Mesodermal cell (in vitro differentiated cells): ENCODE measurements around the gene SLC38A1.
"Not testable (repeated sequence)": the region's sequence is repeated elsewhere in the genome, so short reads cannot be mapped to it uniquely, and the experiment has no call there.

Experiments
- H3K27ac ChIP-seq: 2 replicates; pipeline ENCODE4 v1.7.0; 2013; ENCODE audit warnings: mild to moderate bottlenecking, low read depth, low read length, moderate library complexity; ENCODE audit not compliant: severe bottlenecking
- H3K36me3 ChIP-seq: 2 replicates; pipeline ENCODE4 v1.7.1; 2013; ENCODE audit warnings: mild to moderate bottlenecking, low read length, moderate library complexity; ENCODE audit not compliant: control insufficient read depth, insufficient read depth
- H3K4me1 ChIP-seq: one replicate; pipeline ENCODE4 v1.7.1; 2013; ENCODE audit warnings: mild to moderate bottlenecking, low read length; ENCODE audit not compliant: insufficient read depth, control insufficient read depth, poor library complexity, severe bottlenecking
- H3K4me3 ChIP-seq: 2 replicates; pipeline ENCODE4 v1.7.0; 2013; ENCODE audit warnings: low read length, control low read depth, mild to moderate bottlenecking; ENCODE audit not compliant: insufficient read depth, poor library complexity, severe bottlenecking; ENCODE audit errors: extremely low read depth
- H3K9me3 ChIP-seq: 2 replicates; pipeline ENCODE4 v1.7.1; 2013; ENCODE audit warnings: mild to moderate bottlenecking, low read length, moderate library complexity; ENCODE audit not compliant: control insufficient read depth
- WGBS, 2 experiments: methylation state at CpG; one replicate each; pipeline ENCODE4 v1.1.5; 2013; ENCODE audit warnings: missing lambda C conversion rate in 2 of 2; ENCODE audit not compliant: insufficient coverage in 2 of 2; 5-methylcytosine and 5-hydroxymethylcytosine counted together

SLC38A1 gene

DNA sequence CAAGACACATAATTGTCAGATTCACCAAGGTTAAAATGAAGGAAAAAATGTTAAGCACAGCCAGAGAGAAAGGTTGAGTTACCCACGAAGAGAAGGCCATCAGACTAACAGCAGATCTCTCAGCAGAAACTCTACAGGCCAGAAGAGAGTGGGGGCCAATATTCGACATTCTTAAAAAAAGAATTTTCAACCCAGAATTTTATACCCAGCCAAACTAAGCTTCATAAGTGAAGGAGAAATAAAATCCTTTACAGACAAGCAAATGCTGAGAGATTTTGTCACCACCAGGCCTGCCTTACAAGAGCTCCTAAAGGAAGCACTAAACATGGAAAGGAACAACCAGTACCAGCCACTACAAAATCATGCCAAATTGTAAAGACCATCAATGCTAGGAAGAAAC lies 16.3 kb upstream of the SLC38A1 start:
- WGBS, 2 experiments, result 71% methylated on average over 1 of the region's 2 CpGs; no CpG with 5 or more reads in 1 of the 2 experiments
- not testable (repeated sequence) for H3K36me3 ChIP-seq, H3K4me3 ChIP-seq, H3K4me1 ChIP-seq, H3K27ac ChIP-seq
- peaks cover 19% of the 10 kb centered on the region for H3K9me3 ChIP-seq

- no peak overlapping the region for H3K4me3 ChIP-seq
- no peaks in the 10 kb centered on the region for H3K4me1 ChIP-seq
- no peaks in the 10 kb centered on the region for H3K36me3 ChIP-seq
- H3K9me3 ChIP-seq, result peaks cover 19% of the 10 kb centered on the region
- H3K27ac ChIP-seq, result no peak overlapping the region
Measured at GRCh38 chr12:46282829-46283228, 14.0 kb upstream of the SLC38A1 start.

DNA sequence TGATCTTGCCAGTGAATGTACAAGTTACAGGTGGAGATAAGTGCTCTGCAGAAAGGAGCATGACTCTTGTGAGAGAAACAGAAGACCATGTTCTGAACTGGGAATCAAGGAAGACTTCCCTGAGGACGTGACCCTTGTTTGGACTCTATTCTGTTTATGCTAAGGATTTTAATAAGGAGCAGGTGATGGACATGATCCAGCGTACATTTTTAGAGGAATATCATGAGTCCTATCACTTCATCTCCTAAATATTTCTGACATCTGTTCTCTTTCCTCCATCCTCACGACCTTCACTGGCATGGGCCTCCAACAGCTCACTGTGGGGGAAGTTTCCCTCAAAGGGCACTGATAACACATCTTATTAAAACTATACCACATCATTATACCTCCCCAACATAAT lies 7.9 kb upstream of the SLC38A1 start:
- WGBS, 2 experiments, result 86 to 100% methylated on average over 1 to 2 of the region's 3 CpGs
- no peak overlapping the region for H3K27ac ChIP-seq
- no peak overlapping the region for H3K4me3 ChIP-seq
- H3K9me3 ChIP-seq, result no peaks in the 10 kb centered on the region
- H3K4me1 ChIP-seq, result no peaks in the 10 kb centered on the region
- no peaks in the 10 kb centered on the region for H3K36me3 ChIP-seq

- Histone ChIP-seq H3K4me3 (no peak overlapping the region), H3K9me3 (no peaks in the 10 kb centered on the region), H3K27ac (no peak overlapping the region), H3K4me1 (no peaks in the 10 kb centered on the region), H3K36me3 (no peaks in the 10 kb centered on the region)
- 100% methylated on average over 2 of the region's 2 CpGs; no CpG with 5 or more reads in 1 of the 2 experiments for WGBS, 2 experiments
Measured at GRCh38 chr12:46271863-46272262, 3.0 kb upstream of the SLC38A1 start.

GRCh38 chr12:46269429-46270241 lies 792 bp upstream of the SLC38A1 start:
- peaks cover 4% of the 10 kb centered on the region for H3K36me3 ChIP-seq
- peak overlapping the region; percentile 77 for H3K27ac ChIP-seq
- peaks cover 6% of the 10 kb centered on the region for H3K4me1 ChIP-seq
- peak overlapping the region; percentile 89 for H3K4me3 ChIP-seq
- 17 to 18% methylated on average over 28 to 35 of the region's 42 CpGs for WGBS, 2 experiments
- H3K9me3 ChIP-seq, result no peaks in the 10 kb centered on the region

GRCh38 chr12:46267825-46268582 lies 839 bp downstream of the SLC38A1 start:
- Histone ChIP-seq H3K4me3 (peak overlapping the region; percentile 89), H3K4me1 (peaks cover 16% of the 10 kb centered on the region), H3K9me3 (no peaks in the 10 kb centered on the region), H3K36me3 (peaks cover 4% of the 10 kb centered on the region), H3K27ac (peak overlapping the region; percentile 77)
- WGBS, 2 experiments, result 0% methylated on average over 29 to 46 of the region's 48 CpGs

DNA sequence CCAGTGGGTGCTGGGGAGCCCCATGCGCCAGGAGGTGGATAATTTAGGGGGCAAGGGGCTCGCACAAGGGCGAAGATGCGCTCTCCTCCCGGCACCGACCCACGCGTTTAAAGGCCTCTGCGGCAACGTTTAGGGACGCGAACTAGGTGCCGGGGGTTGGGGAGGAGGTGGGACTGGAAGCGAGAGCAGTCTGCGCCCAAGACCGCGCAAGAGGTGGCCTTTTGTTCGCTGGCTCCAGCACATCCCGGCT lies 1.3 kb downstream of the SLC38A1 start:
- Histone ChIP-seq H3K27ac (peak overlapping the region; percentile 77), H3K4me3 (peak overlapping the region; percentile 89), H3K4me1 (peaks cover 21% of the 10 kb centered on the region), H3K36me3 (peaks cover 4% of the 10 kb centered on the region), H3K9me3 (no peaks in the 10 kb centered on the region)
- WGBS, 2 experiments, result 0% methylated on average over 17 to 19 of the region's 19 CpGs

DNA sequence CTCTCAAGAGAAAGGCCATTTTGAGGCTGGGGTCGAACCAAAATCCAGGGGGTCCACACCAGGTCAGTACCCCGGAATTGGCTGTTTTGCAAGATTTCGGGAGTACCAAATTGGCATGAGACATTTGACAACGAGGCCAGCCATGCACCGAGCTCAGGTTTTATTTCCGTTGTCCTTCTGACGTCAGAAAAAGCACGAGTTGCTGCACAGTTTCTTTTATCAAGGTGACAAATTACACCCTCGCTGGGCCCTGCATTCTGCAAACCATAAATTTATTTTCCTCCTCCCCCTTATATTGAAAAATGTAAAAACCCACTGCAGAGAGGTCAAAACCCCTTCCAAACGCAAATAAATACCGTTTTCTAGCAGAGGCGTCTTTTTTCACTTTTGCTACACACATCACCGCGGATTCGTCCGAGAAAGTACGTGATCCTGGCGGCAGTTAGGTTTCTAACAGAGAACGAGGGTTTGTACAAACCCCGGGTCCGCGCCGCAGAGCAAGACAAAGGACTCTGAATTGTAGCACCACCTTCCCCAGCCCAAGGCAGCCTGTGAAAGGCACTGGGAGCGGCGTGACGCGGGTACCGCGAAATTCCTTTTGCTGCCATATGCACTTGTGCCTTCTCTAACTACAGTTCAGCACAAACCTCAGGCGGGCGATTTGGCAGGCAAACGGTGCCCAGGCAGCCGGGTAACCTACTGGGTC lies 1.8 kb downstream of the SLC38A1 start:
- Histone ChIP-seq H3K4me1 (peaks cover 21% of the 10 kb centered on the region), H3K27ac (peak overlapping the region; percentile 77), H3K9me3 (no peaks in the 10 kb centered on the region), H3K4me3 (peak overlapping the region; percentile 89), H3K36me3 (peaks cover 4% of the 10 kb centered on the region)
- WGBS, 2 experiments, result 0% methylated on average over 30 to 33 of the region's 33 CpGs

DNA sequence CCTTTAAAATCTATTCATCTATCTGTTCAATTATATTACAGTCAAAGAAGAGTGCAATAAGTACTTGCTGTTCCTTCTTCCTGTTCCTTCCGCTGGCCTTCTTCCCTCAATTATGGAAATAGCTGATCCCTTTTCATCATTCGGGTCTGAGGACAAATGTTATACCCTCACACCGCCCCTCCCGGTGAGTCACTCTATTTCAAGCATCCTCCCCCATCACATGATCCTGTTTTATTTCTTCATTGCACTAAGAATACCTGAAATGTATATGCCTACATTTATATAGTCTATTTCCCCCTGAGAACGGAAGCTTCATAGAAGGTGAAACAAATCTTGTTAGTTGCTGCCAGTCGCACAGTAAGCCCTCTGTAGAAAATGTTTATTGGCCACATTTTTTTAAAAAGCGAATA lies 2.5 kb downstream of the SLC38A1 start:
- peaks cover 4% of the 10 kb centered on the region for H3K36me3 ChIP-seq
- 4 to 13% methylated on average over 3 to 5 of the region's 7 CpGs for WGBS, 2 experiments
- peaks cover 27% of the 10 kb centered on the region for H3K4me1 ChIP-seq
- H3K4me3 ChIP-seq, result peak overlapping the region; percentile 89
- H3K9me3 ChIP-seq, result no peaks in the 10 kb centered on the region
- H3K27ac ChIP-seq, result peak overlapping the region; percentile 77

DNA sequence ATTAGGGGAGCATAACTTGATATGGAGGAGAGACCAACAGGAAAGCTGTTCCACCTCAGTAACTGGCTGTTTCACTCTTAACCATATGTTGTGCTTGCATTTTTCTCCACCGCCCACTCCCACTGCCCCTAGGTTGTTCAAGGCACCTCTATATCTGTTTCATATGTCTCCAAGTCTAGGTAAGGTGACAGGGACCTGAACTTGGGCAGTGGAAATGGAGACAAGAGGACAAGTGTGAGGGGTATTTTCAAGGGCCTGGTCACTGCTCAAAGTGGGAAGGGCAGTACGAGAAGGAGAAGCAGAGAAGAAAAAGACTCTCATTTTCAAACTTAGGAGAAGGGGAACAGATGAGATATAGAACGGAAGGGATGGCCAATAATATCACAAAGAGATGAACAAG lies 3.1 kb downstream of the SLC38A1 start:
- Histone ChIP-seq H3K4me1 (peaks cover 33% of the 10 kb centered on the region), H3K36me3 (peaks cover 4% of the 10 kb centered on the region), H3K4me3 (peak overlapping the region; percentile 89), H3K9me3 (no peaks in the 10 kb centered on the region), H3K27ac (no peak overlapping the region)
- WGBS, 2 experiments, result 65 to 74% methylated on average over 2 of the region's 3 CpGs
